Measurements from ENCODE around the gene CMTM8. TPM values are rescaled to one million over a fixed set of nuclear protein-coding genes. Genes with fewer than 3 reads are reported as not detected.
"Not testable (repeated sequence)": the region's sequence is repeated elsewhere in the genome, so short reads cannot be mapped to it uniquely, and the experiment has no call there.

Gene CMTM8
- total RNA-seq (1 to 10 TPM; 3.3 to 4.1 TPM), polyA plus RNA-seq (3.3 TPM)

- no peak within 1 kb of the TSS for H3K27ac ChIP-seq (ENCODE audit: low read depth, low read length)
- Mint-ChIP-seq H3K9me3 (no peaks in the 10 kb centered on the region), H3K27ac (peak within 1 kb of the TSS in 4 of 8 donors; percentile 21 to 79 (median 42)), H3K4me1 (peaks cover 14 to 28% (median 17%) of the 10 kb centered on the region in 3 donors), H3K36me3 (peaks cover 0 to 3% (median 0%) of the 10 kb centered on the region in 3 donors), H3K4me3 (peak within 1 kb of the TSS; percentile 82 to 93 (median 87)), H3K27me3 (peaks cover 7 to 9% of the 10 kb centered on the region in 2 donors)
- ChIA-PET POLR2A (interaction anchor here (0.7 kb wide), 1 partner anchor 75 kb away, joined by 3 read pairs; no protein-coding TSS in a partner anchor), CTCF (interaction anchor here (1.2 to 2.8 kb wide), 11 partner anchors 10 to 445 kb away, joined by 3 to 19 read pairs (median 6); no protein-coding TSS in a partner anchor)
- H3K4me1 ChIP-seq (ENCODE audit: insufficient read depth, low read length): peaks cover 15% of the 10 kb centered on the region
- DNase-seq: peak; percentile 34 to 68 (median 55)
- H3K9me3 ChIP-seq (ENCODE audit: low read length): no peaks in the 10 kb centered on the region
- H3K36me3 ChIP-seq (ENCODE audit: insufficient read depth, low read length): no peaks in the 10 kb centered on the region
- H3K4me3 ChIP-seq (ENCODE audit: low read length): peak within 1 kb of the TSS; percentile 76
- no peaks in the 10 kb centered on the region for H3K27me3 ChIP-seq (ENCODE audit: insufficient read depth, low read length, poor library complexity, severe bottlenecking)
Measured at GRCh38 chr3:32238453-32239306, at the start of gene CMTM8. Gene CMTM8, plus strand, starts transcription at chr3:32238680. Its CDS starts 293 bp downstream, at chr3:32238973.

GRCh38 chr3:32189693-32190092, 48.8 kb upstream of the CMTM8 start:
- no peak for DNase-seq
- Mint-ChIP-seq H3K36me3 (no peaks in the 10 kb centered on the region), H3K4me1 (no peaks in the 10 kb centered on the region), H3K9me3 (no peaks in the 10 kb centered on the region), H3K4me3 (no peak overlapping the region), H3K27me3 (peaks cover 13 to 56% of the 10 kb centered on the region in 2 donors), H3K27ac (no peak overlapping the region)
- ChIA-PET CTCF (no interaction called here), POLR2A (no interaction called here)
- Histone ChIP-seq H3K4me1 (ENCODE audit: insufficient read depth, low read length) (no peaks in the 10 kb centered on the region), H3K36me3 (ENCODE audit: insufficient read depth, low read length) (no peaks in the 10 kb centered on the region), H3K27ac (ENCODE audit: low read depth, low read length) (no peak overlapping the region), H3K9me3 (ENCODE audit: low read length) (no peaks in the 10 kb centered on the region), H3K27me3 (ENCODE audit: insufficient read depth, low read length, poor library complexity, severe bottlenecking) (no peaks in the 10 kb centered on the region), H3K4me3 (ENCODE audit: low read length) (no peak overlapping the region)

- H3K27me3 Mint-ChIP-seq: peaks cover 13 to 48% of the 10 kb centered on the region in 2 donors
- H3K4me3 Mint-ChIP-seq; CTCF ChIA-PET; H3K9me3 ChIP-seq (ENCODE audit: low read length); H3K27ac Mint-ChIP-seq; H3K36me3 Mint-ChIP-seq; H3K9me3 Mint-ChIP-seq; H3K4me1 Mint-ChIP-seq; DNase-seq; H3K4me1 ChIP-seq (ENCODE audit: insufficient read depth, low read length); H3K27me3 ChIP-seq (ENCODE audit: insufficient read depth, low read length, poor library complexity, severe bottlenecking); H3K4me3 ChIP-seq (ENCODE audit: low read length); H3K36me3 ChIP-seq (ENCODE audit: insufficient read depth, low read length); POLR2A ChIA-PET; H3K27ac ChIP-seq (ENCODE audit: low read depth, low read length): not testable (repeated sequence)
Measured at GRCh38 chr3:32190556-32190955, 47.9 kb upstream of the CMTM8 start.

GRCh38 chr3:32193101-32193500, 45.4 kb upstream of the CMTM8 start:
- no peaks in the 10 kb centered on the region for H3K4me1 Mint-ChIP-seq
- POLR2A ChIA-PET: no interaction called here
- no peaks in the 10 kb centered on the region for H3K36me3 Mint-ChIP-seq

GRCh38 chr3:32194653-32195052, 43.8 kb upstream of the CMTM8 start:
- POLR2A ChIA-PET: no interaction called here

More at GRCh38 chr3:32193101-32193500, 45.4 kb upstream of the CMTM8 start:
- Mint-ChIP-seq H3K27me3 (peaks cover 14 to 44% of the 10 kb centered on the region in 2 donors), H3K4me3 (no peak overlapping the region), H3K9me3 (no peaks in the 10 kb centered on the region), H3K27ac (no peak overlapping the region)
- no peak for DNase-seq
- no peaks in the 10 kb centered on the region for H3K4me1 ChIP-seq (ENCODE audit: insufficient read depth, low read length)
- no peak overlapping the region for H3K27ac ChIP-seq (ENCODE audit: low read depth, low read length)
- H3K9me3 ChIP-seq (ENCODE audit: low read length): no peaks in the 10 kb centered on the region
- CTCF ChIA-PET: no interaction called here
- H3K36me3 ChIP-seq (ENCODE audit: insufficient read depth, low read length): no peaks in the 10 kb centered on the region
- no peak overlapping the region for H3K4me3 ChIP-seq (ENCODE audit: low read length)
- no peaks in the 10 kb centered on the region for H3K27me3 ChIP-seq (ENCODE audit: insufficient read depth, low read length, poor library complexity, severe bottlenecking)

GRCh38 chr3:32195995-32196540, 42.4 kb upstream of the CMTM8 start:
- Histone ChIP-seq H3K27ac (ENCODE audit: low read depth, low read length) (no peak overlapping the region), H3K4me3 (ENCODE audit: low read length) (no peak overlapping the region), H3K4me1 (ENCODE audit: insufficient read depth, low read length) (no peaks in the 10 kb centered on the region), H3K27me3 (ENCODE audit: insufficient read depth, low read length, poor library complexity, severe bottlenecking) (peaks cover 3% of the 10 kb centered on the region), H3K9me3 (ENCODE audit: low read length) (no peaks in the 10 kb centered on the region), H3K36me3 (ENCODE audit: insufficient read depth, low read length) (no peaks in the 10 kb centered on the region)
- Mint-ChIP-seq H3K4me3 (peak overlapping the region in 1 of 7 donors; percentile 41), H3K27ac (no peak overlapping the region), H3K4me1 (no peaks in the 10 kb centered on the region), H3K36me3 (no peaks in the 10 kb centered on the region), H3K9me3 (no peaks in the 10 kb centered on the region), H3K27me3 (peaks cover 14 to 37% of the 10 kb centered on the region in 2 donors)
- ChIA-PET POLR2A (no interaction called here), CTCF (no interaction called here)
- DNase-seq: no peak

More at GRCh38 chr3:32194653-32195052, 43.8 kb upstream of the CMTM8 start:
- H3K9me3 ChIP-seq (ENCODE audit: low read length): no peaks in the 10 kb centered on the region
- no peak for DNase-seq
- H3K4me1 ChIP-seq (ENCODE audit: insufficient read depth, low read length): no peaks in the 10 kb centered on the region
- H3K9me3 Mint-ChIP-seq: no peaks in the 10 kb centered on the region
- peaks cover 3% of the 10 kb centered on the region for H3K27me3 ChIP-seq (ENCODE audit: insufficient read depth, low read length, poor library complexity, severe bottlenecking)
- H3K27ac Mint-ChIP-seq: no peak overlapping the region
- peaks cover 14 to 40% of the 10 kb centered on the region in 2 donors for H3K27me3 Mint-ChIP-seq
- H3K4me3 ChIP-seq (ENCODE audit: low read length): no peak overlapping the region
- H3K4me3 Mint-ChIP-seq: no peak overlapping the region
- no peaks in the 10 kb centered on the region for H3K36me3 Mint-ChIP-seq
- H3K36me3 ChIP-seq (ENCODE audit: insufficient read depth, low read length): no peaks in the 10 kb centered on the region
- H3K4me1 Mint-ChIP-seq: no peaks in the 10 kb centered on the region
- no peak overlapping the region for H3K27ac ChIP-seq (ENCODE audit: low read depth, low read length)
- CTCF ChIA-PET: no interaction called here

GRCh38 chr3:32197991-32198390, 40.5 kb upstream of the CMTM8 start:
- no peaks in the 10 kb centered on the region for H3K36me3 ChIP-seq (ENCODE audit: insufficient read depth, low read length)
- ChIA-PET CTCF (interaction anchor here (1.5 kb wide), 1 partner anchor 18 kb away, joined by 4 read pairs; no protein-coding TSS in a partner anchor), POLR2A (no interaction called here)
- Mint-ChIP-seq H3K4me1 (no peaks in the 10 kb centered on the region), H3K4me3 (no peak overlapping the region), H3K27ac (no peak overlapping the region), H3K36me3 (no peaks in the 10 kb centered on the region), H3K9me3 (no peaks in the 10 kb centered on the region), H3K27me3 (peaks cover 11 to 32% of the 10 kb centered on the region in 2 donors)
- H3K27ac ChIP-seq (ENCODE audit: low read depth, low read length): no peak overlapping the region
- no peaks in the 10 kb centered on the region for H3K4me1 ChIP-seq (ENCODE audit: insufficient read depth, low read length)
- no peak overlapping the region for H3K4me3 ChIP-seq (ENCODE audit: low read length)
- peaks cover 3% of the 10 kb centered on the region for H3K27me3 ChIP-seq (ENCODE audit: insufficient read depth, low read length, poor library complexity, severe bottlenecking)
- no peaks in the 10 kb centered on the region for H3K9me3 ChIP-seq (ENCODE audit: low read length)
- no peak for DNase-seq

- Histone ChIP-seq H3K36me3 (ENCODE audit: insufficient read depth, low read length) (no peaks in the 10 kb centered on the region), H3K4me3 (ENCODE audit: low read length) (no peak overlapping the region), H3K9me3 (ENCODE audit: low read length) (no peaks in the 10 kb centered on the region), H3K27me3 (ENCODE audit: insufficient read depth, low read length, poor library complexity, severe bottlenecking) (peaks cover 3% of the 10 kb centered on the region), H3K4me1 (ENCODE audit: insufficient read depth, low read length) (no peaks in the 10 kb centered on the region), H3K27ac (ENCODE audit: low read depth, low read length) (no peak overlapping the region)
- ChIA-PET POLR2A (no interaction called here), CTCF (interaction anchor here (1.5 kb wide), 1 partner anchor 17 kb away, joined by 4 read pairs; no protein-coding TSS in a partner anchor)
- Mint-ChIP-seq H3K4me3 (no peak overlapping the region), H3K27me3 (peaks cover 11 to 35% of the 10 kb centered on the region in 2 donors), H3K36me3 (no peaks in the 10 kb centered on the region), H3K9me3 (no peaks in the 10 kb centered on the region), H3K4me1 (no peaks in the 10 kb centered on the region), H3K27ac (no peak overlapping the region)
- no peak for DNase-seq
Measured at GRCh38 chr3:32198714-32199113, 39.8 kb upstream of the CMTM8 start.
